Mesenteric fat pad (tissue), 1 donor: ENCODE measurements around the gene SZT2. TPM values are rescaled to one million over a fixed set of nuclear protein-coding genes. Genes with fewer than 3 reads are reported as not detected.
"Not testable (repeated sequence)": the region's sequence is repeated elsewhere in the genome, so short reads cannot be mapped to it uniquely, and the experiment has no call there.

Experiments used
- DNase-seq: peaks from one replicate; pipeline ENCODE4 v3.0.0-alpha.2; 2020; ENCODE audit warnings: low spot score
- total RNA-seq: library from RNA; stranded (reverse); fragmentation: NEBNext Ultra II Directional; extraction: Animal tissue kit (Norgen Biotek cat#: 25700); gene quantifications from one replicate; pipeline ENCODE4 v1.2.1, GENCODE V29; 2021
- donor health status: DM: yes; HTN: yes; CAD: no.

Gene SZT2
- total RNA-seq, 1 donor from 2014 or later: 65.3 TPM

DNA sequence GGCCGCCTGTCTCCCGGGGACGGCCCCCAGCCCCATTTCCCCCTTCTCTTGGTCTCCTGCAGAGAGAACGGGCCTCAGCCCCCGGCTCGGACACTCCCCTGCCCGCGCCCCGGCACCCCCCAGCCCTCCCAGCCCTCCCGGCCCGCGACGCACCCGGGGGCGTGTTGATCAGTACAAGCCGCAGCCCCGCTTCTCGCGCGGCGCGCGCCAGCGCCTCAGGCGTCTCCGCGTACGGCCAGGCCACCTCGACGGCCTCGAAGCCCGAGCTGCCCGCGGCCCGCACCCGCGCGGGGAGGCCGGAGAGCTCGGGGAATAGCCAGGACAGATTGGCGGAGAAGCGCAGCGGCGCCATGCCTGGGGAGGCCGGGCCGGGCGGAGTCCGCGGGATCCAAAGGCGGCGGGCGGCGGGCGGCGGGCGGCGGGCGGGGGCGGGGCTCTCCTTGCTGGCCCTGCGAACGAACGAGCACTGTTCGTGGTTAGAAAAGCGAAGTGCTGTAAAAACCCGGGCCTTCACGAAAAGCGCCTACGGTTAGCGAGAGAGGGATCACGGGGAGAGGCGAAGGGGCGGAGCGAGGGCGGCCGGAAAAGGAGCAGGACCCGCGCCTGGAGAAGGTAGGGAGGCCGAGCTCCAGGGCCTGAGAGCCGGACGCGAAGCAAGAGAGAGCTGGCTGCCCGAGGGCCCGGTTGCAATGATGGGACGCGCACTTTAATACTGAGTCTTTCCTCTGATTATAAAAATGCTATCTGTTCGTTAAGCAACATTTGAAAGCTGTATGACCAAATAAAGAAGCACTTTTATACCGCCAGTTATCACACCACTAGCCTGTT, 64.0 kb downstream of the SZT2 start, which contains the start of gene HYI:
Gene HYI, minus strand, starts transcription at position 490 of the 828 bp plus-strand sequence. Its CDS starts 138 bp downstream, at position 352.
- DNase-seq: peak; percentile 92

DNA sequence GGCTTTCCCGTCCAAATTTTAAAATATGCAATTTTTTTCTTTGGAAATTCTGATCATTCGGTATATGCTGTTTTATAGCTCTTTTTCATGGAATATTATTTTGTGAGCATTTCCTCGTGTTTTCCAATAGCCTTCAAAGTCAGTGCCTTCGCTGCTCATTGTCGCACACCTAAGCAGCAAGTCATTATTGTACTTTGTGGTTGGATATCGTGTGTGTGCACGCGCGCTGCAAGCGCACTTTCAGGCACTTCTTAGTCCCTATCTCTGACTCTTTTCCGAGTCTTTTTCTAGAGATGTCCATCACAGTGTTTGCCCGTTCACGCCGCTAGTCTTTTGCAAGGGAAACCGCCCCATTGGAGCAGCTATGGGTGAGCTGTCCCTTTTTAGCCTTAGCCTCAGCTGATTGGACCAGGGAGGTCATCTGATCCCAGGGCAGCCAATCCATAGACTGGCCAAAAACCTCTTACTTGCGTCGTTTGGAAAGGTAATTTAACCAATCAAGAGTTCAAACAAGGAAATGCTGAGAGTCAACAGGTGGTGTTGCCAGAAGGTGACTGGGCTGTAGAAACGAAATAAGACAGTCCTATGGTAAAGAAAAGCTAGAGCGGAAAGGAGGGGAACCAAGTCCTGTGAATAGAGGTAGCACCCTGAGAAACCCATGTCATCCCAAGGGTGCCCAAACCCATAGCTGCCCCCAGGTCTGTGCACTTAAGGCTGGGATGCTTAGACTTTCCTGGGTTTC, 64.7 kb downstream of the SZT2 start:
- DNase-seq: no peak

DNA sequence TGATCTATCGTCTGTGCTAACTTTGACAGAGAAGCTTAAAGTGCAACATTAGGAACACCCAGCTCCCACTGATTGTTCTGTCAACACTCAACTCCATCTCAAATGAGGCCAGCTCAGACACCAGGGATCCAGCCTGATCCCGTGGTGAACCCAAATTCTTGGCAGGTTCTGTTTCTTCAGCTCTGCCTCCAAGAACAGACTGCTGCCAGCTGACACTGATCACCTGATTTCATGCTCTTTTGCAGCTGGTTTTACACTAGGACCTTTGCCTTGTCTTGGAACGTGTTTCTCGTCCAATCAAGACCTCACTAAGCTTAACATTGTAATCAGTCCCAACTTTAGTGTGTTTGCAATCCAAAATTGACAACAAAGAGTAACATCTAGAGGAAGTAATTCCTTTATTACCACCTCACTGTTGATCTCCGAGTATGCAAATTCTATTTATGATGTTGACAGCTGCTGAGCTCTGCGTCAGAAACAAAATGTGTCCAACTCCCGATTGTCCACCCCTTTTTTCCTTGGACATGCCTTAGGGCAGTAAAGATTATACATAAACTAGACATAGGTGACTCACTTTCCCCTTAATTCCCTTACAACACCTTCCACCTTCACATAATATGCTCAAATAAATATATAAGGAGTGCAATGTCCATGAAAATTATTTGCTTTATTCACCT, 65.7 kb downstream of the SZT2 start:
- DNase-seq: no peak

DNA sequence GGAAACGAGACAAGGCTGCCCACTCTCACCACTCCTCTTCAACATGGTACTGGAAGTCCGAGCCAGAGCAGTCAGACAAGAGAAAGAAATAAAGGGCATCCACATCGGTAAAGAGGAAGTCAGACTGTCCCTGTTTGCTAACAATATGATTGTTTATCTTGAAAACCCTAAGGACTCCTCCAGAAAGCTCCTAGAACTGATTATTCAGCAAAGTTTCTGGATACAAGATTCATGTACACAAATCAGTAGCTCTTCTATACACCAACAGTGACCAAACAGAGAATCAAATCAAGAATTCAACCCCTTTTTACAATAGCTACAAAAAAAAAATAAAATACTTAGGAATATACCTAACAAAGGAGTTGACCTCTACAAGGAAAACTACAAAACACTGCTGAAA, 68.7 kb downstream of the SZT2 start:
- DNase-seq: not testable (repeated sequence)

DNA sequence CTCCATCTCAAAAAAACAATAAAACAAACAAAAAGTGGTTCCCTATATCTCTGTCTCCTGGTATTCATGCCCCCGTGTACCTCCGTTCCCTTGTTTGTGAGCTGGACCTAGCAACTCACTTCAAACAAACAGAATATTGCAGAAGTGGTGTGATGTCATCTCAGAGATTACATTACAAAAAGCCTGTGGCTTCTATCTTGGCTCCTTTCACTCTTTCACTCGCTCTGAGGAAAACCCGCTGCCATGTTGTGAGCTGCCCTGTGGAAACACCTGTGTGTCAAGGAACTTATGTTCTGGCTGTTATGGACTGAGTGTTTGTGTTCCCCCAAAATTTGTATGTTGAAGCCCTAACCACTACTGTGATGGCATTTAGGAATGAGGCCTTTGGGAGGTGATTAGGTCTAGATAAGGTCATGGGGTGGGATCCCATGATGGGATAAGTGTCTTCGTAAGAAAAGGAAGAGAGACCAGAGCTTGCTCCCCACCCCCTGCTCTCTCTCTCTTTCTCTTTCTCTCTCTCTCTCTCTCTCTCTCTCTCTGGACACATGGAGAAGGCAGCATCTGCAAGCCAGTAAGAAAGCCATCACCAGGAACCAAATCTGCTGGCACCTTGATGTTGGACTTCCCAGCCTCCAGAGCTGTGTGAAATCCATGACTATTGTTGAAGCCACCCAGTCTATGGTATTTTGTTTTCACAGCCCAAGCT, 71.4 kb downstream of the SZT2 start:
- no peak for DNase-seq

DNA sequence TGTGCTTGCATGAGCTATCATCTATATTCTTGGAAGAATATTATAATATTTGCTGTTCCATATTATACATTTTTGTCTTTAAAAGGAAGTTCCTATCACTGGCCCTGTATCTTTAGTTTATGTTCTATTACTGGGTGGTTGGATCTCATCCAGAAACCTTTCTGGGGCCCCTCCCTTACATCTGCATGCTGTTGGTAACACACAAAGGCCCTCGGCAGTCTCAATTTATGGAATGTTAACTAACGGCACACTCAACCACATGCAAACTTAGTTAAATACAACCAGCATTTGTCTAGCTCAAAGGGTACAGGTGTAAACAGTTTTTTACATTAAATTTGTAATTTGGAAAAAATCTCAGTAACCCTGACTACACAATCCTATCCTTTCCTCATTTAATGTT, 73.8 kb downstream of the SZT2 start:
- no peak for DNase-seq

DNA sequence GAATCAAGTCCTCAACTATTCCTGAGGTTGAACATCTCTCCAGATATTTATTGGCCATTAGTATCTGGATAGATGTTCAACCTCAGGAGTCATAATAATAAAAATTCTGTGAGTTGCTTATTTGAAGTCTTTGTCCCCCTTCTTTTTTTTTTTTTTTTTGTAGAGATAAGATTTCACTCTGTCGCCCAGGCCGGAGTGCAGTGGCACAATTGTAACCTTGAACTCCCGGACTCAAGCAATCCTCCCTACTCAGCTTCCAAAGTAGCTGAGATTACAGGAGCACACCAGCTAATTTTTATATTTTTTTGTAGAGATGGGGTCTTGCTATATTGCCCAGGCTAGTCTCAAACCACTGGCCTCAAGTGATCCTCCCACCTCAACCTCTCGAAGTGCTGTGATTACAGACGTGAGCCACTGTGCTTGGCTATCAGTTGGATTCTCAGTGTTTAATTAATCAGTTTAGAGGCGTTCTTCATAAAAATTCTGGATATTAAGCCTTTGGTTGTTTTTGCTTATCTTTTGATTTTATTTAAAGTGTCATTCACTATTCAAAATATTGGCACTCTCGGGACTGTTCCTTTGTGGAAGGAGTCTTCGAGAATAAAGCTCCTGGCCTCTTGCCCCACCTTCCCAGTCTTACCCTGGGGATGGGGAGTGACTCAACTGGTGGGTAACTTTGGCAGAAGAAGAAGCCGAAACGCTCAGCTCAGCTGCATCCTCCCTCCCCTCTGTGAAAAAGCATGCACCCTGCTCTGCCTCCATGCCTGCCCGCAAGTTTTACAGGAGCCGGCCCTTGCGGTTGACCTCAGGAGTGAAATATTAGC, 75.2 kb downstream of the SZT2 start:
- DNase-seq: no peak

DNA sequence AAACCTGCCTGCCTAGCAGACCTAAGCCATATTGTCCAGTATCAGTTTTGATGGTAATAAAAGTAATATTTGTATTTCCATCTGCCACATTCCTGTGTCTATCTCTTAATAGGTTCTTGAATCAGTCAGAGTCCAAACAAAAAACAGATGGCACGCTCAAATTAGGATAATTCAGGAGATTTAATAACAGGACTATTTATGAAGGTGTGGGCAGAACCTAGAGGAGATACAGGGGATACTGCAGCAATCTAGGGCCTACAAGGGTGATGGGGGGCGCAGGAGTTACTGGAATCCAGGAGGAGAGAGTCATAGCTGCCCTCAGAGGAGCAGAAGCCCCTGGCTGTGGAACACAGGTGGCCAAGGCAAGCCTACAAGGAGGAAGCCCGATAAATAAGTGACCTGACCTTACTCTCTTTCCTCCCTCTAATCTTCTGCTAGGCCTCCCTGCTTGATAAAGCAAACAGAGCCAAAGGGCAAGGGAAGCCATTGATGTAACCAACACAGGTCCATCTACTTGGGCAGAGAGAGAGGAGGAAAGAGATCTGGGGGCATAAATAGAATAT, 75.9 kb downstream of the SZT2 start:
- no peak for DNase-seq

DNA sequence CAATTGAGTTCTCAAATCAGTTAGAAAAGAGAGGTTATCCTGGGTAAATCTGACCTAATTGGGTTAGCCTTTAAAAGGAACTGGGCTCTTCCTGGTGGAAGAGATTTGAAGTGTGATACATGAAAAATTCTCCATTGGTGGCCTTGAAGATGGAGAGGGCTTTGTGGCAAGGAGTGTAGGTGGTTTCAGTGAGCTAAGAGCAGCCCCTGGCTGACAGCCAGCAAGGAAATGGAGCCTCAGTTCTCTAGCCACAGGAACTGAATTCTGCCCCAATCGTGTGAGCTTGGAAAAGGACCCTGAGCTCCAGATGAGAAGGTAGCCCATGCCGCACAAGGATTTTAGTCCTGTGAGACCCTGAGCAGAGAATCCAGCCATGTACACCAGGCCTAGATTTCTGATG, 76.7 kb downstream of the SZT2 start:
- DNase-seq: no peak

DNA sequence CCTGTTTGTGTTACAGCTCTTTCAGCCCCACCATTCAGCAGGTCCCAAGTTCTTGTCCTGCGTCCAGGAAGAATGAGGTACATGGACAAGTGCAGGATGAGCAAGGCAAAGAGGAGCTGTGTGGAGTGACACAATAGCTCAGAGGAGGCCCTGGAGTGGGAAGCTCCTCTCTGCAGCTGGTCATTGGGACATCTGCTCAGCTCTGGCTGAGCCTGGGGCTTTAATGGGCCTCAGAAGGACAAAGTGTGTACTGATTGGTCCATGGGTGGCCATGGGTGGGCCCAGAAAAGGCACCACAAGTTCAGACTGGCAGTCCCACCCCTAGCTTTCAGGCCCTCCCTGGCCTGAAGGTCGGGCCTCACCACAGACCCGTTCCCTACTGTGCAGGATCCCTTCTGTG, 78.7 kb downstream of the SZT2 start:
- no peak for DNase-seq

DNA sequence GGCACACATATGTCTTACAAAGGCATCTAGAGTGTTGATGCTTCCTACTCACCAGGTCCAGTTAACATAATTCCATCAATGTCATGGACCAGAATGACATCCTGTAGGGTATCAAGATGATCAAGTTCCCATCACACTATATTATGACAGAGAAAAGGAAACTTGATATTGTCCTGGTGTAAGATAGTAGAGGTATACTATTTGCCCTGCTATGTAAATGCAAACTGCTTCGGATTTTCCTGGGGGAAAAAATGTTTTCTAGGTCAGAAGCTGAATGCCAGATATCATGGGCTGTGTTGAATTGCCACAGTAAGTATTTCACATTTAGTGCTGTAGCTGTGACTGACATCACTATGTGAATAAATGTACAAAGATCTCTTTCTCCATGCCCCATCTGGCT, 80.2 kb downstream of the SZT2 start:
- DNase-seq: no peak

DNA sequence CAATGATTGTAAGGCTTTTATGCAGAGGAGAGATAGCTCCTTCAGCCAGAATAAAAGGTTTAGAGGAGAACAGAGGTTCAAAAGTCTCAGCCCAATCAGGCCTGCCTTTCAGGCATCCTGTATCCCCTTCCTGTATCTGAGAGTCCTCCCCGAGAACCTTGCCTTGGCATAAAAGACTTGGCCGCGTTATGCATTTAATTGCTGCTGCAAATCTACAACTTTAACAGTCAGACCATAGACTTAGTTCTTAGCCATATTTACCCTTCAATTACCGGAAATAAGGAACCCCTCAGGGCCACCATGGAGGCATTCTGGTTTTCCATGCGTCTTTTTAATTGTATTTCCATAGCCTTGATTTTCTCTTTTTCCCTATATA, 82.4 kb downstream of the SZT2 start:
- no peak for DNase-seq

DNA sequence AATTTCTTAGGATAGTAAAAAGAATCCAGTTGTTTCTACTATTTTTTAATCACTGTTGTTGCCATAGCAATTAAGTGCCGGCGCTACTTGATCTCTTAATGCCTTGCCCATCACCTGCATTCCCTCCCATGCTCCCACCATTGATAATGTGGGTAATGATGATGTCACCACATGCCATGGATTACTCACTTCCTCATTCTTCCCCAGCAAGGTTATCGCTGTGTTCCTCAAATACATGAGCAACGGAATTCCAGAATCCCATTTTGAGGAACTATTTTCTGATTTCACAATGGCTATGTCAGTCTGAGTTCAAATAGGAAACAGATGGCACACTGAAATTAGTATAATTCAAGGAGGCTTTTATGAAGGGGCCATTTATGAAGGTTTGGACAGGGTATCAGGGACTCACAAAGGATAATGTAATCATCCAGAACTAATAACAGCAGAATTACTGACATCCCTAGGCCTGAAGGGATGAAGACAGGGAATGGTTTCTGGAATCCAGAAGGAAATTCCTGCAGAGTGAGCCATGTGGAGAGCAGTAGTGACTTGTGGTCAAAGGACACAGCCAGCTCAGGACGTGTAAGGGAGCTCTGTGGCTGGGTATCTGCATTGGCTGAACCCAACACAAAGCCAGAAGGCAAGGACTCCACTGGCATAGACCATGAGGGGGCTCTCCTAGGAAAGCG, 82.9 kb downstream of the SZT2 start:
- DNase-seq: not testable (repeated sequence)

DNA sequence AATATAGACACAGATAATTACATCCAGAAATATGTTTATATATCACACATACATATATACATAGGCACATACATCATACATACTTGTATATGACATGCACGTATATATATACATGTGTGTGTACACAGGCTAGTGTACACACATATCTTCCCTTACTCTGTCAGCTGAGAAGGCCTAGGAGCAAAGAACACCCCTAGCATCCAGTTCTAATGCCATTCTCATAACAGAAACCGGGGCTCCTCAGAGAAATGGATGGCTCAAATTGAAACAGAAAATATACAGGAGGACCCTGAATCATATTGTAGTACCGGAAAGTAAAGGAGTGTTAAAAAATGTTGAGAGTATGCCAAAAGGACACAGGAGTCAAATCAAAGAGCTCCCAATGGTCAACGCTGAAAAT, 83.8 kb downstream of the SZT2 start:
- no peak for DNase-seq

DNA sequence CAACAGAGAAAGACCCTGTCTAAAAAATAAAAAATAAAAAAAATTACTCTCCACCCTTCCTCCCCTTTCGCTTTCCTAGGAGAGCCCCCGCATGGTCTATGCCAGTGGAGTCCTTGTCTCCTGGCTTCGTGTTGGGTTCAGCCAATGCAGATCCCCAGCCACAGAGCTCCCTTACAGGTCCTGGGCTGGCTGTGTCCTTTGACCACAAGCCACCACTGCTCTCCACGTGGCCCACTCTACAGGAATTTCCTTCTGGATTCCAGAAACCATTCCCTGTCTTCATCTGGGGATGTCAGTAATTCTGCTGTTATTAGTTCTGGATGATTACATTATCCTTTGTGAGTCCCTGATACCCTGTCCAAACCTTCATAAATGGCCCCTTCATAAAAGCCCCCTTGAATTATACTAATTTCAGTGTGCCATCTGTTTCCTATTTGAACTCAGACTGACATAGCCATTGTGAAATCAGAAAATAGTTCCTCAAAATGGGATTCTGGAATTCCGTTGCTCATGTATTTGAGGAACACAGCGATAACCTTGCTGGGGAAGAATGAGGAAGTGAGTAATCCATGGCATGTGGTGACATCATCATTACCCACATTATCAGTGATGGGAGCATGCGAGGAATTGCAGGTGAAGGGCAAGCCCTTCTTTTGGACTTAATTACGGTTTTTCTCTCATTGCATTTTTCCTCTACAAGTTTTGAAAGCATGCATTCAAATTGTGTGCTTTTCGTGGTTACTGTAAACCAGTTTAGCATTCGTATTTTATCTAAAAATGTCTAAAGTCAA, 86.1 kb downstream of the SZT2 start:
- DNase-seq: not testable (repeated sequence)

DNA sequence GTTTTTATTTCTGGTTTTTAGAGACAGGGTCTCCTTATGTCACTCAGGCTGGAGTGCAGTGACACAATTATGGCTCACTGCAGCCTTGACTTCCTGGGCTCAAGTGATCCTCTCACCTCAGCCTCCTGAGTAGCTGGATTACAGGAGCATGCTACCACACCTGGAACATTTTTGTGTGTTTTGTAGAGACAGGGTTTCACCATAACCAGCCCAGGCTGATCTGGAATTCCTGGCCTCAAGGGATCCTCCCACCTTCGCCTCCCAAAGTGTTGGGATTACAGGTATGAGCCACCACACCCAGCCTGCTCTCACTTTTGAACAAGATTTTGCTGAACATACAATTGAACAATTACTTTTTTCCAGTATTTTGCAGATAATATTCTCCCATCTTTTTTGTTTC, 88.0 kb downstream of the SZT2 start:
- DNase-seq: no peak

DNA sequence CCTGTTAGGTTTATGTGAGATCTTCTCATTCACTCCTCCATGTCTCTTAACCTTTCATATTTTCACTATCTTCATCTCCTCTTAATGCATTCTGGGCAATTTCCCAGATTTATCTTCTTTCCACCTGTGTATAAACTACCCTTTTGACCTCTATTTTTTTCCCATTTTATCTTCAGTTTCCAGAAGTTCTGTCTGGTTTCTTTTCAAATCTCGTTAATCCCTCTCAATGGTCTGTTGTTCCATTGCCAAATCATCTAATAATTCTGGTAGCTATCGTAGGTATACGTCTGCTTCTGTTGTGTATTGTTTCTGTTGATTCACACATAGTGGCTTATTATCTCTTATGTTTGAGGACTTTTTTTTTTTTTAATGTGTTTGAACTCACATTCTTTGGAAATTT, 89.7 kb downstream of the SZT2 start:
- no peak for DNase-seq

DNA sequence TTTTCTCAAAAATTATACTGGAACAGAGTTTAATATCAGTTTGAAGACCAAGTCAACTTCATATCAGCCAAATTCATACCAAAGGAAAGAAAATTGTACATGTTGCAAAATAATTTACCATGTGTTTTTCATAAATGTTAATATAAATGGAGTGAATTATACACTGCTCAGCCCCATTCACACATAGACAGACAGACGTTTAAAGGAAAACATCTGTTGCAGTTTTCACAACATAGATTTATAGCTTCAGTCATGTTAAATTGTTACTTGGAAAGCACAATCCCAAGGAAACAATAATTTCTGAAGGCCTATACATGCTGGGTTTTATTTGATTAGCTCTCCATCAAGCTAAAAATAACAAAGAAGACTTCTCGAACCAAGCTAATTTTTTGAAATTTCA, 91.8 kb downstream of the SZT2 start:
- DNase-seq: no peak

DNA sequence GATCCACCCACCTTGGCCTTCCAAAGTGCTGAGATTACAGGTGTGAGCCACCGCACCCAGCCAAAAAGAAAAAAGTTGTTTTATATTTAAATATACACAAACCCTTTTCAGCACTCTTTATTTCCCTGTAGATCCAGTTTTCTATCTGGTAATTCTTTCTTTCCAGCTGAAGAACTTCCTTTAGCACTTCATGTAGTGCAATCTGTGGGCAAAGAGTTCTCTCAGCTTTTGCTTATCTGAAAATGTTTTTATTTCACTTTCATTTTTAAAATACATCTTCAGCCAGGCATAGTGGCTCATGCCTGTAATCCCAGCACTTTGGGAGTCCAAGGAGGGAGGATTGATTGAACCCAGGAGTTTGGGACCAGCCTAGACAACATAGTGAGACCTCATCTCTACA, 92.5 kb downstream of the SZT2 start:
- DNase-seq: no peak
